ENCODE measurements around the gene RASEF. TPM values are rescaled to one million over a fixed set of nuclear protein-coding genes. Genes with fewer than 3 reads are reported as not detected.

The RASEF gene
- total and polyA plus RNA-seq, 5 donors from 2014 or later: not detected

DNA sequence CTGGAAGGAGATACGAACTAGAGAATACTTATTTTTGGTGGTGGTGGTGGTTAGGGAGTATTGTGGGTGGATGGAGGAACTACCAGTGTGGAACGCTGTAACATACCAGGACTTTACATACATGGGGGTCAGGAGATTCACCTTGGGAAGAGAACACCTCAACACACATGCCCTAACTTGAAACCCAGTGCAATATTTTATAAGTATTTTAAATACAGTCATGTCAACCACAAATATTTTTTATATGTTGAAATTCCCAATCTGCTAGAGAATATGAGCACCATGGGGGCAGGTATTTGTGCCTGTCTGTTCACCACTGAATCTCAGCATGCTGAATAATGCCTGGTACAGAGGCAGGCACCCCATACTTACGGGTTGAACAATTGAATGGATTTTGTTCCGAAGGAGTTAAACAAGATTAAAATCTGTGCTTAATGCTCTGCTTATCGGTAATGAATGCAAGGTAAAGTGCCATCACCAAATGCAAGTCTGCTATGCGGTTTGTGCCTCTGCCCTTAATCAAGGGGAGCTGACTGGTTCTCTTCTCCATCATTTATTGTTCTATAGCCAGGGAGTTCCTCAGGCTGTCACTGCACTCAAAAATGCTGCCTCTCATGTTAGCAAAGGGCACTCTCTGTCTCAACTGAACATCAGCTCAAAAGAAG lies 65.3 kb downstream of the RASEF start:
- Histone ChIP-seq H3K4me3 (ENCODE audit: low read depth, low read length) (no peak overlapping the region), H3K4me1 (ENCODE audit: control insufficient read depth, insufficient read depth, low read length, poor library complexity, severe bottlenecking) (no peaks in the 10 kb centered on the region), H3K9me3 (ENCODE audit: control insufficient read depth in 2 of 2, low read length in 2 of 2) (no peaks in the 10 kb centered on the region), H3K27me3 (ENCODE audit: control insufficient read depth, insufficient read depth, low read length) (no peaks in the 10 kb centered on the region), H3K27ac (ENCODE audit: insufficient read depth, low read length, poor library complexity, severe bottlenecking) (no peak overlapping the region), H3K36me3 (ENCODE audit: control insufficient read depth, insufficient read depth, low read length) (no peaks in the 10 kb centered on the region)
- ATAC-seq (ENCODE audit: low read depth in 2 of 2): no peak
- no peak overlapping the region for H3K4me3 Mint-ChIP-seq
- H3K27ac Mint-ChIP-seq: no peak overlapping the region
- H3K4me1 Mint-ChIP-seq: no peaks in the 10 kb centered on the region
- no peaks in the 10 kb centered on the region for H3K36me3 Mint-ChIP-seq
- peaks cover 0 to 3% (median 0%) of the 10 kb centered on the region in 7 donors for H3K9me3 Mint-ChIP-seq
- H3K27me3 Mint-ChIP-seq: no peaks in the 10 kb centered on the region
- no peak for DNase-seq

DNA sequence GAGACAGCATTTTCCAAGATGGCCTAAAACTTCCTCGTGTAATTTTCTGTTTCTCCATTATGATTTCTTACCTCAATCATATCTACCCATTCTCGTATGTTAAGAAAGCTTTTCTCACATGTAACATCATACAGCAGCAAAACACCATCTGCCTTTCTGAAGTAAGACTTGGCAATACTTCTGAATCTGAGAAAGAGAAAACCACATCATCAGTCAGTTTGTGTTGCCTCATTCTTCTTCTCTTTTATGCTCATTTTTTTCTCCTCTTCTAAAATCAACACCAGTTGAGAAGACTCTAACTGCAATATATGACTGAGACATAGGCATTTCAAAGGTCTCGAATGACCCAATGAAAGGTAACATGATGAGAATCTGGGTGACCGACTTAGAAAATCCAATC lies 66.0 kb downstream of the RASEF start:
- Mint-ChIP-seq H3K27ac (no peak overlapping the region), H3K27me3 (no peaks in the 10 kb centered on the region), H3K4me3 (no peak overlapping the region), H3K36me3 (no peaks in the 10 kb centered on the region), H3K9me3 (peaks cover 0 to 3% (median 0%) of the 10 kb centered on the region in 7 donors), H3K4me1 (no peaks in the 10 kb centered on the region)
- no peaks in the 10 kb centered on the region for H3K4me1 ChIP-seq (ENCODE audit: control insufficient read depth, insufficient read depth, low read length, poor library complexity, severe bottlenecking)
- ATAC-seq (ENCODE audit: low read depth in 2 of 2): no peak
- no peaks in the 10 kb centered on the region for H3K27me3 ChIP-seq (ENCODE audit: control insufficient read depth, insufficient read depth, low read length)
- no peaks in the 10 kb centered on the region for H3K36me3 ChIP-seq (ENCODE audit: control insufficient read depth, insufficient read depth, low read length)
- no peaks in the 10 kb centered on the region for H3K9me3 ChIP-seq (ENCODE audit: control insufficient read depth in 2 of 2, low read length in 2 of 2)
- H3K27ac ChIP-seq (ENCODE audit: insufficient read depth, low read length, poor library complexity, severe bottlenecking): no peak overlapping the region
- DNase-seq: no peak
- H3K4me3 ChIP-seq (ENCODE audit: low read depth, low read length): no peak overlapping the region

DNA sequence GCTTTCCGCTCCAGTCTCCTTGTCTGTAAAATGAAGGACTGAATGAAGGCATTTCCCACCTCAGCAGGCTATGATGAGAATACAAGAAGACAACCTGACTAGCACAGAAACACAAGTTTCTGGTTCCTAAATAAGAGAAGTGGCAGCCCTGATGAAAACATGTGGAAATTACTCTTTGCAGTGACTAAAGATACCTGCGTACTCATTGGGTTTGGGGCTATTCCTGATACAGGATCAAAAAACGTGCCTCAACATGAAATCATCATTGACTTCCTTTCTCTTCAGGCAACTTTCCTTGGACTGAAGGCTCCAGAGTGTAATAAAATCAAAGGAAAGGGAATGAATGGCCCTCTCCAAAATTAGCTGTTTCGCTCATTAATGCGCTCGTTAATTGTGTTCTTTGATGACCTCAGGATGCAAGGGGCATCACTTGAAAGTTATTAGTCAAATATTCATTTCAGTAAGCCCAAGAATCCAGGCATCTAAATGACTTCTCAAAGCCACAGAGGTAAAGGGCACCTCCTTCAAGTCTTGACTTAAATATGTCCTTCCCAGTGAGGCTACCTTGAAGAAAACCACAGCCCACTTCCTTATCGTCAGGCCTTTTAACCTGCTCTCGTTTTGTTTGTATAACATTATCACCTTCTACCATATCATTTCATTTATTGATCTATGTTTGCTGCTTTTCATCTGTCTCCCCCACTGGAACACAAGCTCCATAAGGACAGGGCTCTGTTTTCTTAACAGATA lies 68.9 kb downstream of the RASEF start:
- H3K4me1 ChIP-seq (ENCODE audit: control insufficient read depth, insufficient read depth, low read length, poor library complexity, severe bottlenecking): no peaks in the 10 kb centered on the region
- H3K27me3 ChIP-seq (ENCODE audit: control insufficient read depth, insufficient read depth, low read length): no peaks in the 10 kb centered on the region
- Mint-ChIP-seq H3K9me3 (peaks cover 0 to 4% (median 0%) of the 10 kb centered on the region in 7 donors), H3K4me3 (no peak overlapping the region), H3K36me3 (no peaks in the 10 kb centered on the region), H3K27me3 (no peaks in the 10 kb centered on the region), H3K4me1 (no peaks in the 10 kb centered on the region), H3K27ac (no peak overlapping the region)
- no peaks in the 10 kb centered on the region for H3K9me3 ChIP-seq (ENCODE audit: control insufficient read depth in 2 of 2, low read length in 2 of 2)
- no peak overlapping the region for H3K4me3 ChIP-seq (ENCODE audit: low read depth, low read length)
- no peaks in the 10 kb centered on the region for H3K36me3 ChIP-seq (ENCODE audit: control insufficient read depth, insufficient read depth, low read length)
- H3K27ac ChIP-seq (ENCODE audit: insufficient read depth, low read length, poor library complexity, severe bottlenecking): no peak overlapping the region
- no peak for DNase-seq
- no peak for ATAC-seq (ENCODE audit: low read depth in 2 of 2)

DNA sequence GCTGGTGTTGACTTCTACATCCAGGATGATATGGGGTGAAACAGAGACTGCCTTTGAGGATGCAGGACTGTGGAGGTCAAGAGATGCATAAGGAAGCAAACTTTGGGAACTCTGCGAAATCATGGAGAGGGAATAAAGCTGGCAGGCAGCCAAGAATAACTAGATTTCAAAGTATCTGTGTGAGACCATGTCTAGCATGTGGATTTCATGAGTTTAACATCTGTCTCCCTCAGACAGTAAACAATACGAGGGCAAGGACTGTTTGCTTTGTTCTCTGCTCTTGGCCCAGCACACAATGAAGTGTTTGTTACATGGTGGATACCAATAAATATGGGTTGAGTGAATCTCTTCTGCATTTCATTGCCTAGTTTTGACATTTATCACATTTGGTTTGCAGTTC lies 71.3 kb downstream of the RASEF start:
- H3K4me3 ChIP-seq (ENCODE audit: low read depth, low read length): no peak overlapping the region
- no peaks in the 10 kb centered on the region for H3K36me3 ChIP-seq (ENCODE audit: control insufficient read depth, insufficient read depth, low read length)
- no peaks in the 10 kb centered on the region for H3K4me1 ChIP-seq (ENCODE audit: control insufficient read depth, insufficient read depth, low read length, poor library complexity, severe bottlenecking)
- Mint-ChIP-seq H3K9me3 (peaks cover 0 to 4% (median 0%) of the 10 kb centered on the region in 7 donors), H3K4me3 (no peak overlapping the region), H3K27me3 (no peaks in the 10 kb centered on the region), H3K4me1 (no peaks in the 10 kb centered on the region), H3K36me3 (no peaks in the 10 kb centered on the region), H3K27ac (no peak overlapping the region)
- H3K27me3 ChIP-seq (ENCODE audit: control insufficient read depth, insufficient read depth, low read length): no peaks in the 10 kb centered on the region
- ATAC-seq (ENCODE audit: low read depth in 2 of 2): no peak
- H3K9me3 ChIP-seq (ENCODE audit: control insufficient read depth in 2 of 2, low read length in 2 of 2): no peaks in the 10 kb centered on the region
- no peak overlapping the region for H3K27ac ChIP-seq (ENCODE audit: insufficient read depth, low read length, poor library complexity, severe bottlenecking)
- no peak for DNase-seq

DNA sequence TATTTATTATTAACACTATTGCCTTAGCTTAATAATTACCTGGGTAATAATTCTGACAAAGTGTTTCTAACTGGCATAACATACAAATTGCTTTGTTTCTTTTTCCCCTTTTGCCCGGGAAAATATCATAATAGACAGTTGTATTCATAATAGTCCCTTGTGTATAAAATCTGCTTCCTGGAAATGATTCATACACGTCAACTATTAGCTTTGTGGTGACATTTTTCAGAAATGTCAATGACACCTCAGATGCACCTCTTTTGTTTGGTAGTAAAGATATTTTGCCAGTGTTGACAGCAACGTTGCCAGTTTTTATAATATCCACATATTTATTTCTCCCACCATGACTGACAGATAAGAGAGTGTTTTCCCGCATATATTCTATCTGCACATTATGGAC lies 73.0 kb downstream of the RASEF start:
- H3K27ac Mint-ChIP-seq: no peak overlapping the region
- no peak overlapping the region for H3K4me3 Mint-ChIP-seq
- Histone ChIP-seq H3K27me3 (ENCODE audit: control insufficient read depth, insufficient read depth, low read length) (no peaks in the 10 kb centered on the region), H3K4me3 (ENCODE audit: low read depth, low read length) (no peak overlapping the region), H3K36me3 (ENCODE audit: control insufficient read depth, insufficient read depth, low read length) (no peaks in the 10 kb centered on the region), H3K9me3 (ENCODE audit: control insufficient read depth in 2 of 2, low read length in 2 of 2) (no peaks in the 10 kb centered on the region), H3K27ac (ENCODE audit: insufficient read depth, low read length, poor library complexity, severe bottlenecking) (no peak overlapping the region), H3K4me1 (ENCODE audit: control insufficient read depth, insufficient read depth, low read length, poor library complexity, severe bottlenecking) (no peaks in the 10 kb centered on the region)
- no peaks in the 10 kb centered on the region for H3K36me3 Mint-ChIP-seq
- no peaks in the 10 kb centered on the region for H3K27me3 Mint-ChIP-seq
- H3K9me3 Mint-ChIP-seq: peaks cover 0 to 2% (median 0%) of the 10 kb centered on the region in 7 donors
- DNase-seq (no peak), ATAC-seq (ENCODE audit: low read depth in 2 of 2) (no peak)
- no peaks in the 10 kb centered on the region for H3K4me1 Mint-ChIP-seq

DNA sequence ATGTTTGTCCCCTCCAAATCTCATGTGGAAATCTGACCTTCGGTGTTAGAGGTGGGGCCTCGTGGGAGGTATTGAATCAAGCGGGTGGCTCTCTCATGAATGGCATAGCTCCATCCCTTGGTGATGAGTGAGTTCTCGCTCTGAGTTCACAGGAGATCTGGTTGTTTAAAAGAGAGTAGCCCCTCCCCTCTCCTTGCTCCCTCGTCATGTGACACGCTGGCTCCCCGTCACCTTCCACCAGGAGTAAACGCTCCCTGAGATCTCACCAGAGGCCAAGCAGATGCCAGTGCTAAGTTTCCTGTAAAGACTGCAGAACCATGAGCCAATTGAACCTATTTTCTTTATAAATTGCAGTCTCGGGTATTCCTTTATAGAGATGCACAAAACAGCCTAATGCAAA lies 74.5 kb downstream of the RASEF start:
- H3K36me3 Mint-ChIP-seq: no peaks in the 10 kb centered on the region
- no peak overlapping the region for H3K4me3 ChIP-seq (ENCODE audit: low read depth, low read length)
- ATAC-seq (ENCODE audit: low read depth in 2 of 2) (no peak), DNase-seq (no peak)
- H3K4me1 ChIP-seq (ENCODE audit: control insufficient read depth, insufficient read depth, low read length, poor library complexity, severe bottlenecking): no peaks in the 10 kb centered on the region
- peaks cover 0 to 2% (median 0%) of the 10 kb centered on the region in 7 donors for H3K9me3 Mint-ChIP-seq
- no peaks in the 10 kb centered on the region for H3K4me1 Mint-ChIP-seq
- H3K4me3 Mint-ChIP-seq: no peak overlapping the region
- H3K27me3 Mint-ChIP-seq: no peaks in the 10 kb centered on the region
- no peaks in the 10 kb centered on the region for H3K36me3 ChIP-seq (ENCODE audit: control insufficient read depth, insufficient read depth, low read length)
- no peaks in the 10 kb centered on the region for H3K27me3 ChIP-seq (ENCODE audit: control insufficient read depth, insufficient read depth, low read length)
- H3K27ac Mint-ChIP-seq: no peak overlapping the region
- no peak overlapping the region for H3K27ac ChIP-seq (ENCODE audit: insufficient read depth, low read length, poor library complexity, severe bottlenecking)
- H3K9me3 ChIP-seq (ENCODE audit: control insufficient read depth in 2 of 2, low read length in 2 of 2): no peaks in the 10 kb centered on the region

DNA sequence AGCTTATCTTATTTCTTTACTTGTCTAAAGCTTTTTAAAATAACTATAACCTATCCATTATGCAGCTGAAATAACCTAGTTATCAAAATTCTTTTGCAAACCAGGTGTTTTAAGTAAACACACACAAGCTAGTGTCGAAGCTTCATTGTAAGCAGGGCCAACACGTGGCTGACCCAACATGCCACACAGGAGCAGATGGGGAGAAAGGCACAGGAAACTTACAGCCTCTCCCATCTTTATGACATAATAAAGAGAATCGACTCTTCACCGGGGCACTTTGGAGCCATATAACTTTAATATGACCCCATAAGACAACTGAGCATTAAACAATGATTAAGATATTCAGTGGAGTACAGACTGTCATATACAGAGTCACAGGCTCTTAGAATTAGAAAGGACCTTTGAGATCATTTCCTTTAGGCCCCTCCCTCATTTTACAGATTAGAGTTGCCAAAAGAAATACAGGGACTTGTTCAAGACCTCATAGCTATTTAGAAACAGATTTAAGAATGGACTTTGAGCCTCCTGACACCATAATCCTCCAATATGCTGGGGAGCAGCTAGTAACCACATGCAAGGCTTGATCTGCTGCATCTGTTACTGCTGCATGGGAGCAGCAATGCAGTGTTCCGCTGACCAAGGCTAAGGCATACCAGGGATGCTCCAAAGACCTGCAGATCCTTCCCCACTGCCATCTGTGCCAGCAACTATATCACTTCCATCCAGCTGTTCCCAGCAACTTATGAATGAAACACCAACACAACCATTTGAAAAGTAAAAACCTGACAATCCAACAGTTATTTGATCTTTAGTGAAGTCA lies 75.4 kb downstream of the RASEF start:
- Mint-ChIP-seq H3K27me3 (no peaks in the 10 kb centered on the region), H3K27ac (no peak overlapping the region), H3K4me3 (no peak overlapping the region), H3K36me3 (no peaks in the 10 kb centered on the region), H3K9me3 (peaks cover 0 to 2% (median 0%) of the 10 kb centered on the region in 7 donors), H3K4me1 (no peaks in the 10 kb centered on the region)
- Histone ChIP-seq H3K27ac (ENCODE audit: insufficient read depth, low read length, poor library complexity, severe bottlenecking) (no peak overlapping the region), H3K9me3 (ENCODE audit: control insufficient read depth in 2 of 2, low read length in 2 of 2) (no peaks in the 10 kb centered on the region), H3K4me3 (ENCODE audit: low read depth, low read length) (no peak overlapping the region), H3K36me3 (ENCODE audit: control insufficient read depth, insufficient read depth, low read length) (no peaks in the 10 kb centered on the region), H3K4me1 (ENCODE audit: control insufficient read depth, insufficient read depth, low read length, poor library complexity, severe bottlenecking) (no peaks in the 10 kb centered on the region), H3K27me3 (ENCODE audit: control insufficient read depth, insufficient read depth, low read length) (no peaks in the 10 kb centered on the region)
- ATAC-seq (ENCODE audit: low read depth in 2 of 2) (no peak), DNase-seq (no peak)
